ENCODE data around the gene SARNP. TPM values are rescaled to one million over a fixed set of nuclear protein-coding genes. Genes with fewer than 3 reads are reported as not detected.

Gene SARNP
- total RNA-seq, 1 experiment from 2014 or later: 98.3 TPM

GRCh38 chr12:55733858-55734257 is 83.7 kb downstream of the SARNP start (continued):
- TF ChIP-seq ARID4B (CRISPR knock-in tag; IDR thresholded peaks at IDR 0.05; ENCODE audit: borderline replicate concordance) (no peak), PRDM15 (CRISPR knock-in tag; IDR thresholded peaks at IDR 0.05) (no peak), CREM (CRISPR knock-in tag; IDR thresholded peaks at IDR 0.05) (no peak), JUN (CRISPR knock-in tag; IDR thresholded peaks at IDR 0.05) (no peak), OVOL2 (CRISPR knock-in tag; IDR thresholded peaks at IDR 0.05; ENCODE audit: borderline replicate concordance) (no peak), NFYB (CRISPR knock-in tag; conservative IDR thresholded peaks at IDR 0.05; ENCODE audit: low read depth) (no peak)

GRCh38 chr12:55733021-55733555 is 84.4 kb downstream of the SARNP start:
- peaks cover 35% of the 10 kb centered on the region for H3K4me1 Mint-ChIP-seq
- ChIA-PET POLR2A (no interaction called here), CTCF (interaction anchor here (0.7 kb wide), 1 partner anchor 26 kb away, joined by 3 read pairs; the partner anchor contains the start of gene ITGA7)
- no peaks in the 10 kb centered on the region for H3K27me3 Mint-ChIP-seq (ENCODE audit: low read depth)
- no peaks in the 10 kb centered on the region for H3K9me3 Mint-ChIP-seq
- ATAC-seq (no peak), DNase-seq (ENCODE audit: low spot score) (no peak)
- no peak overlapping the region for H3K4me3 Mint-ChIP-seq
- TF ChIP-seq SP1 (CRISPR knock-in tag; conservative IDR thresholded peaks at IDR 0.05) (no peak), CBFB (CRISPR knock-in tag; IDR thresholded peaks at IDR 0.05; ENCODE audit: low read depth) (no peak), RORB (CRISPR knock-in tag; IDR thresholded peaks at IDR 0.05) (no peak), NFE2L1 (CRISPR knock-in tag; IDR thresholded peaks at IDR 0.05) (no peak), MYBL2 (CRISPR knock-in tag; IDR thresholded peaks at IDR 0.05) (no peak), STAT6 (CRISPR knock-in tag; conservative IDR thresholded peaks at IDR 0.05; ENCODE audit: low read depth) (no peak), PREB (CRISPR knock-in tag; IDR thresholded peaks at IDR 0.05; ENCODE audit: borderline replicate concordance) (no peak), IRF1 (CRISPR knock-in tag; IDR thresholded peaks at IDR 0.05) (no peak), ZNF317 (CRISPR knock-in tag; IDR thresholded peaks at IDR 0.05; ENCODE audit: borderline replicate concordance, low read depth) (no peak), ZSCAN18 (CRISPR knock-in tag; IDR thresholded peaks at IDR 0.05) (no peak), E2F4 (CRISPR knock-in tag; IDR thresholded peaks at IDR 0.05; ENCODE audit: borderline replicate concordance, low read depth) (no peak), E2F5 (CRISPR knock-in tag; IDR thresholded peaks at IDR 0.05) (no peak), EMX1 (CRISPR knock-in tag; IDR thresholded peaks at IDR 0.05) (no peak)
- no peak overlapping the region for H3K27ac Mint-ChIP-seq
- H3K36me3 Mint-ChIP-seq: no peaks in the 10 kb centered on the region

All from WTC11 (cell line).